HEK293T (cell line): ENCODE results near the gene ARAP2.

Experiments used
- FOXA1 ChIP-seq: fragments of 450-650 bp; IDR thresholded peaks from 2 replicates; pipeline ENCODE4 v1.6.1; 2016; ENCODE audit warnings: mild to moderate bottlenecking
- HDGF ChIP-seq: fragments of 450-650 bp; IDR thresholded peaks from 2 replicates; pipeline ENCODE4 v1.6.1; 2017; ENCODE audit warnings: antibody characterized with exemption, borderline replicate concordance
- LEF1 ChIP-seq: fragments of 450-650 bp; IDR thresholded peaks from 2 replicates; pipeline ENCODE4 v1.6.1; 2017; ENCODE audit warnings: mild to moderate bottlenecking, borderline replicate concordance

- TF ChIP-seq HDGF (no peak), LEF1 (no peak), FOXA1 (no peak)
Measured at GRCh38 chr4:36235306-36235705, 9.0 kb downstream of the ARAP2 start.
